Calu3 (cell line): ENCODE data around the gene FSHR. TPM values are rescaled to one million over a fixed set of nuclear protein-coding genes. Genes with fewer than 3 reads are reported as not detected.

Experiments used
- BruUV-seq: library from RNA; stranded (reverse); fragments of 400-500 nt; replicated peaks from 2 replicates; lab custom pipeline; 2021; lab: Mats Ljungman, UMichigan
- CTCF ChIA-PET: fragments of 300-600 bp; sonication (Branson Sonifier 250); formaldehyde crosslinking; loops from one replicate; lab custom pipeline; 2022; ENCODE audit warnings: antibody characterized with exemption; lab: Charles Lee
- DNase-seq: peaks from one replicate; pipeline ENCODE4 v3.0.0; 2022
- H3K27ac Mint-ChIP-seq: one replicate; pipeline ENCODE4 v1.8.0; 2022; ENCODE audit warnings: mixed read lengths; ENCODE audit not compliant: unreplicated experiment
- H3K27me3 Mint-ChIP-seq: one replicate; pipeline ENCODE4 v1.8.0; 2022; ENCODE audit warnings: mixed read lengths; ENCODE audit not compliant: unreplicated experiment
- H3K36me3 Mint-ChIP-seq: one replicate; pipeline ENCODE4 v1.8.0; 2022; ENCODE audit warnings: mild to moderate bottlenecking, moderate library complexity, mixed read lengths; ENCODE audit not compliant: insufficient read depth, unreplicated experiment
- H3K4me1 Mint-ChIP-seq: one replicate; pipeline ENCODE4 v1.8.0; 2022; ENCODE audit warnings: mild to moderate bottlenecking, low read depth, mixed read lengths; ENCODE audit not compliant: unreplicated experiment
- H3K4me3 Mint-ChIP-seq: one replicate; pipeline ENCODE4 v1.8.0; 2022; ENCODE audit warnings: mild to moderate bottlenecking, low read depth, moderate library complexity, mixed read lengths; ENCODE audit not compliant: unreplicated experiment
- H3K9me3 Mint-ChIP-seq: one replicate; pipeline ENCODE4 v1.8.0; 2022; ENCODE audit warnings: low read depth, mixed read lengths; ENCODE audit not compliant: unreplicated experiment
- CTCF ChIP-seq: fragments of 200-600 bp; IDR thresholded peaks from one replicate; pipeline ENCODE4 v1.8.0; 2022; ENCODE audit warnings: antibody characterized with exemption; ENCODE audit not compliant: unreplicated experiment
- intact Hi-C: fragments of 100-400 bp; cut with micrococcal nuclease; formaldehyde crosslinking; loops from one replicate; pipeline ENCODE4 v1.10.0; 2022; ENCODE audit not compliant: unreplicated experiment
- total RNA-seq: library from RNA; stranded (reverse); gene quantifications from 2 replicates; pipeline ENCODE4 v1.2.3, GENCODE V29; 2022

The FSHR gene
- total RNA-seq, 1 experiment from 2014 or later, result not detected

- BruUV-seq, result no TSS peak
- H3K27me3 Mint-ChIP-seq, result no peaks in the 10 kb centered on the region
- TF ChIP-seq CTCF, result no peak
- intact Hi-C loops, result no loop called here
- H3K4me3 Mint-ChIP-seq, result no peak overlapping the region
- CTCF ChIA-PET, result no interaction called here
- peaks cover 3% of the 10 kb centered on the region for H3K9me3 Mint-ChIP-seq
- no peak overlapping the region for H3K27ac Mint-ChIP-seq
- H3K4me1 Mint-ChIP-seq, result no peaks in the 10 kb centered on the region
- DNase-seq, result no peak
- H3K36me3 Mint-ChIP-seq, result no peaks in the 10 kb centered on the region
These were observed 173.5 kb downstream of the FSHR start for GRCh38 chr2:48980846-48981245.

- no TSS peak for BruUV-seq
- Mint-ChIP-seq H3K4me3 (no peak overlapping the region), H3K9me3 (peaks cover 3% of the 10 kb centered on the region), H3K4me1 (no peaks in the 10 kb centered on the region), H3K36me3 (no peaks in the 10 kb centered on the region), H3K27me3 (no peaks in the 10 kb centered on the region), H3K27ac (no peak overlapping the region)
- CTCF ChIA-PET, result no interaction called here
- DNase-seq, result no peak
- intact Hi-C loops, result no loop called here
- TF ChIP-seq CTCF, result no peak
These were observed 174.6 kb downstream of the FSHR start for GRCh38 chr2:48979691-48980090.

GRCh38 chr2:48978131-48978530 is 176.2 kb downstream of the FSHR start:
- Mint-ChIP-seq H3K36me3 (no peaks in the 10 kb centered on the region), H3K4me3 (no peak overlapping the region), H3K9me3 (peaks cover 3% of the 10 kb centered on the region), H3K27ac (no peak overlapping the region), H3K27me3 (no peaks in the 10 kb centered on the region), H3K4me1 (no peaks in the 10 kb centered on the region)
- no peak for DNase-seq
- BruUV-seq, result no TSS peak
- intact Hi-C loops, result no loop called here
- TF ChIP-seq CTCF, result no peak
- CTCF ChIA-PET, result interaction anchor here (0.7 kb wide), 1 partner anchor 1425 kb away, joined by 3 read pairs; no protein-coding TSS in a partner anchor

- BruUV-seq, result no TSS peak
- CTCF ChIA-PET, result no interaction called here
- Mint-ChIP-seq H3K36me3 (no peaks in the 10 kb centered on the region), H3K4me1 (no peaks in the 10 kb centered on the region), H3K4me3 (no peak overlapping the region), H3K27ac (no peak overlapping the region), H3K9me3 (no peaks in the 10 kb centered on the region), H3K27me3 (no peaks in the 10 kb centered on the region)
- TF ChIP-seq CTCF, result no peak
- no peak for DNase-seq
- intact Hi-C loops, result no loop called here
These were observed 182.5 kb downstream of the FSHR start for GRCh38 chr2:48971801-48972200.
